GM12801 (cell line): Measurements from ENCODE around the gene DLG2.

ENCODE experiments used
- CTCF ChIP-seq: IDR thresholded peaks from one replicate; pipeline ENCODE4 v1.5.1; 2011; ENCODE audit warnings: control low read depth; ENCODE audit not compliant: insufficient read length; ENCODE audit errors: extremely low read depth

The DLG2 gene

DNA sequence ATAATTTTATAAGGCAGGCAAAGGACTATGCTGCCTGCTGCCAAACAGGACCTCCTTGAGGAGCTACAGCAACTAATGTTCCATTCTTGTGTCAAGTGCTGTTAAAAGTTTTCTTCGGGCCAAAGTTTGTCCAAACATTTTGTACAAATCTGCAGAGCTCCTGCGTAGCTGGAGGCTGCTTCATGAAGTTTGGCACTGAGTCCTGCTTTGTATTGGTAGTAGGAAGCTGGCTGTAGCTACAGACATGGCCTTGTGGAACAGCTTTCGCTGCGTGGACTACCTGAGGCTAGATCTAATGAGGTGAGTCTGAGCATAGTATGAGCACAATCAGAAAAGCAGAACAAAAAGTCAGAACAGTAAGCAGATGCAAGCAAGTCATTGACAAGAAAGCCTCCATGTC is 528.1 kb downstream of the DLG2 start:
- TF ChIP-seq CTCF, result no peak

- TF ChIP-seq CTCF, result no peak
Observed at GRCh38 chr11:85096939-85097338, 530.2 kb downstream of the DLG2 start.

DNA sequence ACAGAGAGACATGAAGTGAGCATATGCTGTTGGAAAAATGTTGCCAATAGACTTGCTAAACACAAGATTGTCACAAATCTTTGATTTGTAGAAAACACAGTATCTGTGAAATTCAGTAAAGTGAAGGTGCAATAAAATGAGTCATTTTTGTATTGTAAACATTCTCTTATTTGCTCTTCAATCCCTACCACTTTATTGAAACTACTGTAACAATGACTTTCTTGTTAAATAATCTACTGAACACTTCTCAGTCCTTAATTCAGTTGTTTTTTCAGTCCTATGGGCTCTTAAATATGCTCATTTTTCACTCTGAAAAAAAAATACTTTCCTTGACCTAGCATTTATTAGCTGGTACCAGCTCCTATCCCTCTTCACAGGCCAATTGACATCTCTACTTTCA is 531.9 kb downstream of the DLG2 start:
- TF ChIP-seq CTCF, result no peak

- no peak for TF ChIP-seq CTCF
Observed at GRCh38 chr11:85094795-85095194, 532.3 kb downstream of the DLG2 start.

- TF ChIP-seq CTCF, result no peak
Observed at GRCh38 chr11:85089654-85090053, 537.5 kb downstream of the DLG2 start.

DNA sequence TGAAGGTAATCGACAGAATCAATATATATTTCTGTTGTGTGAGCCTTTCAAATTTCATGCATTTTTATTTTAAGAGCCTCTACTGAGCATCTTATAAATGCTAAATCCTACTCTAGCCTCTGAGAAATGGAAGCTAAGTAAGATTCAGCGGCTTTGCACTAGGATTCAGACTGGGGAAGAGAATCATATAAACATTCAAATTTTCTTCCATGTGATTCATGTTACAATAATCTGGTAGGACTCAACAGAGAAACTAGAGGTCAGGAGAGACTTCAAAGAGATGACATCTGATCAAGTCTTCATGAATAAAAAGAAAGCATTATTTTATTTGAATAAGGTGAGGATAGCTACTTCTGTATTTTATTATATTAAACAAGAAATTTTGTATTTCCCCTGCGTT is 538.9 kb downstream of the DLG2 start:
- TF ChIP-seq CTCF, result no peak

DNA sequence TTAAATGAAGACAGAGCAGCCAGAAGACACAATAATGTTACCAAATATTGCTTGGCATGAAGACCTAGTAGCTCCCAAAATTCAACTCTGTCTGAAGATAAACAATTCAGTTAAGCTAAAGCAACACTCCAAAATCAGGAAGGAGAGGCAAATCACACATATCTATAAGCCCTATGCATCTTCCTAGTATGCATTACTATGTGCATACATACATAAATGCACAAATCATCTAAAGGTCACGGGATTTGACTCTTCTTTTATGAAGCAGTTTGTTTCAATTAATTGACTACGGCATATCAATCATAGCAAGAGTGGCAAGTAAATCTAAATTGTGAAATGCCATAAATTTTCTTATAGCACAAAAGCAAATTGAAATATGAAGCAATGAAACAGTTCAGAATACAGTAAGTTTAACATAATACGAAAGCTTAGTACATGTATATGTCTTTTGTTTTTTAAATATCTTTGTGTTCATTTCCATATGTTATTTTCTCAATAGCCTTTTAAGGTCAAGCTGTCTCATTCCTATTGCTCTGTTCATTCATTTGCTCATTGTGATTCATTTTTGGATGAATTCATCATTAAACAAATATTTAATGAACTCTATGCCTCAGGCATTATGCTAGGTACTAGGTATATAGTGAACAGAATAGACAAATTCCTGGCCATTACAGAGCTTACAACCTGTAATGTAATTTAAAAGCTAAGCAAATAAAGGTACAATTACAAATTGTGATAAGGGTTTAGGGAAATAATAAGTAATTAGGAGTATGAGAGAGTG is 540.5 kb downstream of the DLG2 start:
- TF ChIP-seq CTCF, result no peak
